ENCODE results near the gene AFTPH. TPM values are rescaled to one million over a fixed set of nuclear protein-coding genes. Genes with fewer than 3 reads are reported as not detected.
A peak's percentile ranks its signal among the peaks of the same experiment; 100 is the strongest.

The AFTPH gene
- total RNA-seq, 1 donor: 38.7 TPM

- H3K4me2 ChIP-seq (ENCODE audit: insufficient read depth, low read length): no peak overlapping the region
- DNase-seq (ENCODE audit: insufficient read length, low spot score, missing footprints): no peak
- H3K27me3 ChIP-seq (ENCODE audit: insufficient read depth, low read length): no peaks in the 10 kb centered on the region
- H3K4me3 ChIP-seq (ENCODE audit: insufficient read depth, low read length): no peak overlapping the region
- H4K20me1 ChIP-seq (ENCODE audit: insufficient read depth, low read length): no peaks in the 10 kb centered on the region
- no peaks in the 10 kb centered on the region for H3K79me2 ChIP-seq (ENCODE audit: insufficient read depth, low read length)
- no peak for TF ChIP-seq CTCF (IDR thresholded peaks at IDR 0.05; ENCODE audit: extremely low read depth, low read depth, low read length)
- H2AFZ ChIP-seq (ENCODE audit: low read length): no peak overlapping the region
- H3K36me3 ChIP-seq (ENCODE audit: insufficient read depth, low read length): no peaks in the 10 kb centered on the region
- no peaks in the 10 kb centered on the region for H3K9me3 ChIP-seq (ENCODE audit: low read depth, low read length)
- H3K4me1 ChIP-seq (ENCODE audit: insufficient read depth, low read length): peaks cover 25% of the 10 kb centered on the region
- H3K27ac ChIP-seq (ENCODE audit: low read depth, low read length): no peak overlapping the region
Observed at GRCh38 chr2:64607381-64608304, 83.5 kb downstream of the AFTPH start.

- peak overlapping the region; percentile 69 for H3K4me3 ChIP-seq (ENCODE audit: insufficient read depth, low read length)
- peak overlapping the region; percentile 73 for H2AFZ ChIP-seq (ENCODE audit: low read length)
- peak overlapping the region; percentile 73 for H3K4me2 ChIP-seq (ENCODE audit: insufficient read depth, low read length)
- H3K9me3 ChIP-seq (ENCODE audit: low read depth, low read length): no peaks in the 10 kb centered on the region
- no peak overlapping the region for H3K27ac ChIP-seq (ENCODE audit: low read depth, low read length)
- no peaks in the 10 kb centered on the region for H4K20me1 ChIP-seq (ENCODE audit: insufficient read depth, low read length)
- no peaks in the 10 kb centered on the region for H3K36me3 ChIP-seq (ENCODE audit: insufficient read depth, low read length)
- H3K27me3 ChIP-seq (ENCODE audit: insufficient read depth, low read length): no peaks in the 10 kb centered on the region
- no peaks in the 10 kb centered on the region for H3K79me2 ChIP-seq (ENCODE audit: insufficient read depth, low read length)
- TF ChIP-seq CTCF (IDR thresholded peaks at IDR 0.05; ENCODE audit: extremely low read depth, low read depth, low read length): no peak
- H3K4me1 ChIP-seq (ENCODE audit: insufficient read depth, low read length): peaks cover 35% of the 10 kb centered on the region
- no peak for DNase-seq (ENCODE audit: insufficient read length, low spot score, missing footprints)
Observed at GRCh38 chr2:64608867-64609226, 84.7 kb downstream of the AFTPH start.

- Histone ChIP-seq H3K27ac (ENCODE audit: low read depth, low read length) (no peak overlapping the region), H3K4me3 (ENCODE audit: insufficient read depth, low read length) (peak overlapping the region; percentile 69), H3K4me2 (ENCODE audit: insufficient read depth, low read length) (peak overlapping the region; percentile 74), H3K9me3 (ENCODE audit: low read depth, low read length) (no peaks in the 10 kb centered on the region), H3K36me3 (ENCODE audit: insufficient read depth, low read length) (no peaks in the 10 kb centered on the region), H4K20me1 (ENCODE audit: insufficient read depth, low read length) (no peaks in the 10 kb centered on the region), H3K27me3 (ENCODE audit: insufficient read depth, low read length) (no peaks in the 10 kb centered on the region), H3K79me2 (ENCODE audit: insufficient read depth, low read length) (no peaks in the 10 kb centered on the region), H3K4me1 (ENCODE audit: insufficient read depth, low read length) (peaks cover 35% of the 10 kb centered on the region), H2AFZ (ENCODE audit: low read length) (peak overlapping the region; percentile 77)
- DNase-seq (ENCODE audit: insufficient read length, low spot score, missing footprints): peak; percentile 96
- TF ChIP-seq CTCF (IDR thresholded peaks at IDR 0.05; ENCODE audit: extremely low read depth, low read depth, low read length): no peak
Observed at GRCh38 chr2:64609227-64609941, 85.3 kb downstream of the AFTPH start.

- Histone ChIP-seq H4K20me1 (ENCODE audit: insufficient read depth, low read length) (no peaks in the 10 kb centered on the region), H2AFZ (ENCODE audit: low read length) (peak overlapping the region; percentile 77), H3K79me2 (ENCODE audit: insufficient read depth, low read length) (no peaks in the 10 kb centered on the region), H3K4me3 (ENCODE audit: insufficient read depth, low read length) (peak overlapping the region; percentile 69), H3K9me3 (ENCODE audit: low read depth, low read length) (no peaks in the 10 kb centered on the region), H3K4me2 (ENCODE audit: insufficient read depth, low read length) (peak overlapping the region; percentile 74), H3K4me1 (ENCODE audit: insufficient read depth, low read length) (peaks cover 30% of the 10 kb centered on the region), H3K27me3 (ENCODE audit: insufficient read depth, low read length) (no peaks in the 10 kb centered on the region), H3K27ac (ENCODE audit: low read depth, low read length) (no peak overlapping the region), H3K36me3 (ENCODE audit: insufficient read depth, low read length) (no peaks in the 10 kb centered on the region)
- no peak for TF ChIP-seq CTCF (IDR thresholded peaks at IDR 0.05; ENCODE audit: extremely low read depth, low read depth, low read length)
- no peak for DNase-seq (ENCODE audit: insufficient read length, low spot score, missing footprints)
Observed at GRCh38 chr2:64609942-64610281, 85.8 kb downstream of the AFTPH start.
